HG02588 (cell line): ENCODE measurements around the gene CATSPERB.
"Not testable (repeated sequence)": the region's sequence is repeated elsewhere in the genome, so short reads cannot be mapped to it uniquely, and the experiment has no call there.

Experiments
- ATAC-seq: cut with Tn5 transposase; IDR thresholded peaks from one replicate; pipeline ENCODE4 v1.9.1; 2021; ENCODE audit warnings: mild to moderate bottlenecking, moderate library complexity; ENCODE audit not compliant: unreplicated experiment

The CATSPERB gene

DNA sequence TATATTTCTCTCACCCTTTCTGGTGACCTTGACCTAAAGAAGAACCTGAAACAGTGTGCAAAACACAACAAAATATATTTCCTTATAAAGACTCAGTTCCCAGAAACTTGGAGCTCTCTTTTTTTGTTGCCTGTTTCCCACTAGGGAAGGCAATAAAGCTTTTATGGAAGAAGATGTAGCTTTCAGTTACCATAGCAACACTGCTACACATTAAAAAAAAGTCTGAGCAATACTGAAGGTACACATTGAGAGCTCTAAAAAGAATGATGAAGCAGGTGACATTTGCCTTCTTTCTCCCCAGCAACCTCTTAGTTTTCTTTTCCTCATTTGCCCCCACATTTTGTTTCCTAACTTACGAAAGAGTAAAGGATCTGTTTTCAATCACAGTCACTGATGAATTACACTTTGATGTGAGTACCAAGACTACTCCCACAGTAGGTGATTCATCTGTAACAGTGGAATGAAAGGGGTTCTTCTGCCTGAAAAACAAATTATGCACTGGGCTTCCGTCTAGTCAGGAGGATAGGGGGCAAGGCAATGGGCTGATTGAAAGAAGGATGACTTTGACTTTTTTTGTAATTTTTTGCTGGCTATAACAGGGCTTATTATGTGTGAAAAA, 1.1 kb upstream of the CATSPERB start:
- ATAC-seq, result no peak

DNA sequence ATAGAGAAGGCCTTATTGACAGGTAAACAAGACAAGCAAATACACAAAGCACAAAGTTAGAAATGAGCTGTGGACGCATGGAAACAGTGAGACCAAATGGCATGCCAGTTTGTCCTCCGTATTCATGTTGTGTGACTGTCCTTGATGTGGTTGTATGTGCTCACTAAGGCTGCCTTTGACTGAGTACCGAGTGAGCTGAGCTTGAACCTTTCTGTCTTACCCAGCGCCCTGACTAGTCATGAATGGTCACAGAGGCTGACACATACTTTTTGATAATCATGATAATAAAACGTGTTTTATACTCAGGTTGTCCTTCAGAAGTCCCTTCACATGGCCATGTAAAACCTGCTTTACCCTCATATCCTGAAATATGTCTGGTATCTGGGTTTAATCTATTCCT, 553 bp upstream of the CATSPERB start:
- ATAC-seq, result no peak

DNA sequence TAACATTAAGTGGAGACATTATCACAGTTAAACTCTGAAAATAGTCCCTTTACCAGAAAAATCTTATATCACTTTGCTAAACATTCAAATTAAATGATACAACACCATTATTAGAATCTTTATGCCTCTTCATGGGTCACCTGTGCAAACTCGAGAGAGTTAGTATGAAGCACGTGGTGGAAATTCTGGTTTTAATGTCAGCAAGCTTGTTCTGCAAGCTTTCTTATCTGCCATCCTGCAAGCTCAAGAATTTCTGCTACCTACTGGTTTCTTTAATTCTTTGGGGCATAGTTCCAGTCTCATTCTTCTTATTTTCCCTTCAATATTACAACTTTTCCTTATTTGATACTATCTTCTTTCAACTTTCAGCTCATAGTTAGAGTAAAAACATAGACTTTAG, 868 bp downstream of the CATSPERB start:
- ATAC-seq, result no peak

DNA sequence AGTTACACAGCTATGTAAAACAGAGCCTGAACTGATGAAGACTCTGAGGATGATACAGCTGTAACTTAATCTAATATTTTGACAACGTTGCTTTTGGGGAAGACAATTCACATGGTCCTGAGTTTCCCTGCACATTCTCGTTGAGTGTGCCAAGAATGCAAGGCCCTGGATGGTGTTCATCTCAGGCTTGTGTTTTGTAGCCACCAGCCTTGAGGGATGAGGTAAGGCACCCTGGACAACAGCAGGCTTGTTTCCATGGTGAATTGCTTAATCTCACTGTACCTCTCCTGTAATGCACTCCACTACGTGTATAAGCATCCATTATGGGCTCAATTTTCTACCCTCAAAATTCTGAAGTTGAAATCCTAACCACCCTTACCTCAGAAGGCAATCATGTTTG, 2.1 kb downstream of the CATSPERB start:
- ATAC-seq, result no peak

DNA sequence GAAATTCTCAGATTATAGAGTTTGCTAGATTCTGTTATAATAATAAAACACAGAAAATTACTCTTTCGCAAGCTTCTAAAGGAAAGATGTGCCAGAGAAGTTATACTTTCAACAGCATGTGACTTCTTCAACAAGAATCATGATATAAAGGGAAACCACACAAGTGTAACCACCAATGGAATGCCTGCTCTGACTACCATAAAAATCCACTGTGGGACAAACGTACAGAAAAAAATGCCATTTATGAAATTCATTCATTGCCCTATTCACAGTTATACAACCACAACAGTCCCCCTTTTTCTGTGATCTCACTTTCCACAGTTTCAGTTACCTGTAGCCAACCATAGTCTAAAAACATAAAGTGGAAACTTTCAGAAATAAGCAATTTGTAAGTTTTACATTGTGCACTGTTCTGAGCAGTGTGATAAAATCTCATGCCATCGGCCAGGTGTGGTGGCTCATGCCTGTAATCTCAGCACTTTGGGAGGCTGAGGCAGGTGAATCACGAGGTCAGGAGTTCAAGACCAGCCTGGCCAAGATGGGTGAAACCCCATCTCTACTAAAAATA, 3.2 kb downstream of the CATSPERB start:
- no peak for ATAC-seq

DNA sequence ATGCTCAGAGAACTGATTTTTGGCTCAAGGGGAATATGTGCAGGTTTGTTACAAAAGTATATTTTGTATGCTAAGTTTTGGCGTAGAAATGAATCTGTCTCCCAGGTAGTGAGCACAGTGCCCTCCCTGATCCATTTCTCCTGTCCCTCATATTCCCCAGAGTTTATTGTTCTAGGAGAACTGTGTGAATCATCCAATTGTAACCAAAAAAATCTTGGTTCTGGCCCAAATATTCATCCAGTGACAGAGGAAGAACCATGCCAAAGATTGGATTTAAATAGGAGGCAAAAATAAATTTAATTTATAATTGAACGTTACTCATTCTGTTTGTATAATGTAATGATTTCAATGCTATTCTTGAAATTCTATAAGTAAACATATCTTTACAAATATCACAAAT, 4.8 kb downstream of the CATSPERB start:
- ATAC-seq, result no peak

DNA sequence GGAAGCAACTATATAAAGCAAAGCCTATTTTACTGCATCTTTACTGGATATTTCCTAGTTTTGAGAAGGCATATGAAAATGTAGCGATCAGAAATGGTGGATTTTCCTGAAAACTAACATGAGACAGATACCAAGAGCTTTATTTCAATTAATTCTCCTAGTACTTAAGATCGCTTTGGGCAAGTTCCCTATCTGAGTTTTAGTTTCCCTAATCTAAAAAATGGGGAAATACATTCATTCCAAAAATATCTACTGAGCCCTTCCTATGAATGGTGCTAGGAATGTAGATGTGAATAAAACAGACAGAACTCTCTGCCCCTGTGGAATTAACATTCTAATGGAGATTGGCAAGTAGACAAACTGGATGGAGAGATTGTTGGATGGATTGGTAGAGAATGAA, 8.4 kb downstream of the CATSPERB start:
- ATAC-seq, result no peak

DNA sequence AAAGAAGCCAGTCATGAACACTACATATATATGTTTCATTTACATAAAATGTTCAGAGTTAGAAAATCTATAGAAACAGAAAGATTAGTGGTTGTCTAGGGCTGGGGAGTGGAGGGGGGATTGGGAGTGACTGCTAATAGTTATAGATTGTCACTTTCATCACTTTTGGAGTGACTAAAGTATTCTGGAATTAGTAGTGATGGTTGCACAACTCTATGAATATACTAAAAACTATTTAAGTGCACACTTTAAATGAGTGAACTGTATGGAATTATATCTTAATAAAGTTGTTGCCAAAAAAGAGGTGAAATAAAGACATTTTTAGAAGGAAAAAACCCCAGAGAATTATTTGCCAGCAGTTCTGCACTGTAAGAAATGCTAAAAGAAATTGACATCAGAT, 9.5 kb downstream of the CATSPERB start:
- no peak for ATAC-seq

DNA sequence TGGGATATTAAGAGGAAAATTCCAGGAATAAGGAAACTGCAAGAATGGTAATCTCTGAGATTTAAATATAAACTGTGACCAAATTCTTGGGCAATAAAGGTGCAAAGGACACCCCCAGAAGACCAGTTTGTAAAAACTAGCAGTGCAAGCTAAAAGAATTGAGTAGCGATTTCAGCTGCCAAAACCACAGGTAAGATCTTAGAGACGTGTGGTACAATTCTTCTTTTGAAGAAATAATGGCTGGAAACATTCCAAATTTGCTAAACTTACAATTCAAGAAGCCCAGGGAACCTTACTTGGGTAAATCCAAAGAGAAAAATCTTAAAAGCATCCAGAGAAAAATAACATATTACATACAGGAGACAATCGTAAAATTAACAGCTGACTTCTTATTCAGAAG, 12.0 kb downstream of the CATSPERB start:
- no peak for ATAC-seq

DNA sequence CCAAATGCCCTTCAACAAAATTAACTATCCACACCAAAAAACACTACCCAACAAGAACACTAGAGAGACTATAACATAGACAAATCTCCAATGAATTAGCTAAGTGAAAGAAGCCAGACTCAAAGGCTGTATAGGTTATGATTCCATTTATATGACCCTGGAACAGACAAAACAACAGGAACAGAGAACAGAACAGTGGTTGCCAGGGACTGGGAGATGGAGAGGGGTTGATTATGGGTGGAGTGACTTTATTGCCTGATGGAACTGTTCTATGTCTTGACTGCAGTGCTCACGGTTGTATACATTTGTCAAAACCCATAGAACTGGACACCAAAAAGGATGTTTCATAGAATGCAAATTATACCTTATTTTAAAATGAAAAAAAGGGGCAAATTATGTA, 14.9 kb downstream of the CATSPERB start:
- no peak for ATAC-seq

DNA sequence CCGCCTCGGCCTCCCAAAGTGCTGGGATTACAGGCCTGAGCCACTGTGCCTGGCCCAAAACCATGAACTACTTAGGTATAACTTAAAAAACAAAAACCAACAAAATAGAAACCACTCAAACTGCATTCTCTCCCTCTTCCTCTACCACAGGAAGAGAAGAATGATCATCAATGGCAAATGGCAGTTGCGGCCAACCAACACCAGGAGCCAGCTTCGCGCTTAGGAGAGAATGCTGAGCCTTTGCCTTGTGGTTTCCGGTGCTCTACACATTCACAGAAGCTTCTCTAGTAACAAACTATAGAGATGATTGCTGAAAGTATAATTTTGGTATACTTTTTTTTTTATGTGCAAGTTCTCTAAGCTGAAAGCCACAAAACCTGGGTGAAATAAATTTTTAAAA, 17.1 kb downstream of the CATSPERB start:
- no peak for ATAC-seq

DNA sequence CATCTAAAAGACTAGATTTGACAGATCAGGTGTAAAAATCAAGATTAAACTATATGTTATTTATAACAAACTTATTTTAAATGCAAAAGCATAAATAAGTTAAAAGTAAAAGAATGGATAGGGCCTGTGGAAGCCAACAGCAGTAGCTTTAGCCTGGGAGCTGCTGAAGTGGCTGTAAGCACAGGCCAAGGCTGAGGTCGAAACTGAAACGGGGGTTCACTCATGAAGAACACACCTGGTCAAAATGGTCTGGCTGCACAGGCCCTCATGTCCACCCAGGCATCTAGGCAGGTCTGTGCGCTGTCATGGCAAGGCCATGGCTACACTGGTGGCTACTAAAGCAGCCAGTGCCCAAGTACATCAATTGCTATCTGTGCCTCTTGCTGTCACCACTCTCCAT, 23.1 kb downstream of the CATSPERB start:
- no peak for ATAC-seq

DNA sequence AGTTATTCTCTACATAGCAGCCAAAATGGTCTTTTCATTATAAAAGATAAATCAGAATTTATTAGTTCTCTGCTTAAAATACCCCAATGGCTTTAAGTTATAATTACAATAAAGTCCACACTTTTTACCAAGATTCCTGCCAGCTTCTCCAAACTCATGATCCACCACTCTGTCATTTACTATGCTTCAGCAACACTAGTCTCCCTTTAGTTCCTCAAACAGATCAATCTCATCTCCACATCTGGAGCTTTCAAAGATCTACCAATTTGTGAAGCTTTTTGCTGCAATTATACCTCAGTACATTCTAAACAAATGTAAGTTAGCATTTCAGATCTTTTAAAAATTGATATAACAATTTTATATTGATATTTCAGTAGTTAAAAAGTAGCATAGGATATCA, 24.9 kb downstream of the CATSPERB start:
- ATAC-seq, result no peak

DNA sequence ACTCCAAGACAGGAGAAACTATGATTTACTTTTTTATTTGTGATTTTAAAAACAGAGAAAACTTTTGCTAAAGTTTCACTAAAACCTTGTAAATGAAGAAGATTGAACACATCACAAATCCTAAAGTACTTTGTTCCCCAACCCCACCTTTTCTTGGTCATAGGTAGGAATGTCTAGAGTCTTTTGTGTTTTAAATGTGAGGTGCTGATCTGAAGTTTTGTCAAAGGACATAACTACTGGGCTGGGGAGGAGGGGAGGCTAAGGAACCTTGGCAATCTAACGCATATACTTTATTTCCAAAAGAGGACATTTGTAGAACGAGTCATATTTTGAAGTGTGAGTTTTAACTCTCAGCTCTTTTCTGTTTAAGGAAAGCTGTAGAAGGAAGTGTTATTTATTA, 37.2 kb downstream of the CATSPERB start:
- no peak for ATAC-seq

DNA sequence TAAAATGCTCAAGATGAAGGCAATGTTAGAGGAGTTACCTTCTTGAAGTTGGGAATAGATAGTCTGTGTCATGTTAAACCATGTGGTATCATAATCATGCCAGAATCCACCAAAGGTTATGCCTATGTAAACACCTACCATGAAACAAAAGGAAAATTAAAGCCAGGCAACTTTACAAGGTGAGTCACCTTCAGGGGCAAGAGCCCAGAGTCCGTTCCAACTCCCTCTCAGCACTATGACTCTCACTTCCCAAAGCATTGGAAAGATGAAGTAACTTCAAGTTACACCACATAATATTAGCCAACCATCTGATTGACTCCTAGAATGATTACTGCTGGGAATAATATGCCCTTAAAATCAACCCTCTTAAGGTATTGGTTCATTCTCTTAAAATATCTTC, 38.5 kb downstream of the CATSPERB start:
- ATAC-seq, result no peak

DNA sequence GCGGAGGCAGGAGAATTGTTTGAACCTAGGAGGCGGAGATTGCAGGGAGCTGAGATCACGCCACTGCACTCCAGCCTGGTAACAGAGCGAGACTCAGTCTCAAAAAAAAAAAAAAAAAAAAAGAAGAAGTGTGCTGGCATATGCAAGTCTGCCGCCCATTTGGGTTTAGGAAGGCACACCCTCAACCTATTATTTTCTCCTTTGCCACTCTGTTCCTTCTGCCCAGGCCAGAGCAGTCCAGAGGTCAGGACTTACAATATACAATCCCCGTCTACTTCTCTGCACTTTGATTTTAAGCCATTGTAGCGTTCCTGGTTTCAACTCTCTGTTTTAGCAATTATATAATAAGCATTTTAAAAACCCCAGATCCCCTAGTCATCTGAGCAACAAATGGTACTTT, 39.8 kb downstream of the CATSPERB start:
- ATAC-seq, result no peak

DNA sequence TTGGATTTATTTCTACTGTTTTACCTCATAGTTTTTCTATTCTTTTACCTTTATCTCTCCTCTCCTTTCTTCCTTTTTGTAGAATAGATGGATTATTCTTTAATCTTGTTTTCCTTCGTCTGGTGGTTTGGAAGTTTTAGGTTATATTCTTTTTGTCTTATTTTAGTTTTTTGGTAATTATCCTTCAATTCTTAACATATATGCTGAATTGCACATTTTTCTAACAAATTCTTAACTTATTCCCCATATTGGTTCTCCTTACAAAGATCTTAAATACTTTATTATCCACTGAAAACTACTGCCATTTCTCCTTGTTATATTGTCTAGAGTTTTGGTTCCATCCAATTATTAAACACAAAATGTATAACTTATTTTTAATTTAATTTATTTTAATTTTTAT, 42.3 kb downstream of the CATSPERB start:
- ATAC-seq, result no peak

DNA sequence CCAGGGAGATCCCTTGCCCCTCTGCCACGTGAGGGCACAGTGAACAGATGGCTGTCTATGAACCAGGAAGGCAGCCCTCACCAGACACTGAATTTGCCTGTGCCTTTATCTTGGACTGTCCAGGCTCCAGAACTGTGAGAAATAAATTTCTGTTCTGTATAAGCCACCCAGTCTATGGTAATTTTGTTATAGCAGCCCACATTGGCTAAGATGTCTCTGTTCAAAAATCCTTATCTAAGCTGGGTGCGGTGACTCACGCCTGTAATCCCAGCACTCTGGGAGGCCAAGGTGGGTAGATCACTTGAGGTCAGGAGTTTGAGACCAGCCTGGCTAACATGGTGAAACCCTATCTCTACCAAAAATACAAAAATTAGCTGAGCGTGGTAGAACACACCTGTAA, 44.5 kb downstream of the CATSPERB start:
- ATAC-seq, result not testable (repeated sequence)

DNA sequence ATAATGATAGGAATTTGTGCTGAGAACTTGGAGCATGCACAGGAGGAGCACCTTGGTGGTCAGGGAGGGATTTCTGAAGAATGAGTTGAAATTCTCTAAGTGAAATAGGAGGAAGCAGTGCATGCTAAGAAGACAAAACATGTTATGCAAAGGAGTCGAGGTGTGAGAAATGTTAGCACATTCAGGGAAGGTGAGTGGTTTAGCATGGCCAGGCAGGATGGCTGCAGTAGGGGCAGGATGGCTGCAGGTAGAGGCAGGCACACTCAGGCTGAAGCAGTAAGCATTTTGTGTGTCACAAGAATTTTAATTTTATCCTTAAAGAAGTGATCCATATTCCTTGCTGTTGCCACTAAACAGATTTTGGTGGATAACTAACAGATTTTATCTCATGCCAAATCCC, 46.3 kb downstream of the CATSPERB start:
- ATAC-seq, result no peak

DNA sequence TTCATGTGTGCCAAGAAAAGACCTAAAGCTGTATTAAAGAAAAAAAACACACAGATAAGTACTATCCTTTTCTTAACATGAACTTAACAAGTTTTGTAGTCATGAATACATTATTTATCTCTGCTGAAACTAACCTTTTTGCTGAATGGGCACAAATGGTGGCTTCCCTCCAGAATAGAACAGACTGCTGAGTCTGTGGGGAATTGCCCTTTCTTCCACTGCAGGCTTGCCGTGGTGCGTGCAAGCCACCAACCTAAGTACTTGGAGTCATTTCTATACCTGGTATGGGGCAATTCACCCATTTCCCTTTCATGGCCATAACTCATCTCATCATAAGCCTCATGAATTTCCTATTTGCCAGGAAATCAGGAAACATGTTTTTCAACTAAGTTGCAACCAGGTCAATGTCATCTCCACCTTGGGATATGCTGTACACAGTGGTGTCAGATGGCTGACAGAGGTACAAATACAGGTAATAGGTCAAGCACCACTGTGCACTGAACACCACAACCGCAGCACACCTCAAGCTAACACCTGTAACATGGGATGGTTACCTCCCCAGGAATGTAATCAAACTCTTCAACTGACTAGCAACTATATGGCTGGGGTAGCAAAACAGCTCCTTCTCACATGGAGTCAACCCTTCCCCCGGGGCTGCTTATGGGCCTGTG, 49.9 kb downstream of the CATSPERB start:
- ATAC-seq, result no peak

DNA sequence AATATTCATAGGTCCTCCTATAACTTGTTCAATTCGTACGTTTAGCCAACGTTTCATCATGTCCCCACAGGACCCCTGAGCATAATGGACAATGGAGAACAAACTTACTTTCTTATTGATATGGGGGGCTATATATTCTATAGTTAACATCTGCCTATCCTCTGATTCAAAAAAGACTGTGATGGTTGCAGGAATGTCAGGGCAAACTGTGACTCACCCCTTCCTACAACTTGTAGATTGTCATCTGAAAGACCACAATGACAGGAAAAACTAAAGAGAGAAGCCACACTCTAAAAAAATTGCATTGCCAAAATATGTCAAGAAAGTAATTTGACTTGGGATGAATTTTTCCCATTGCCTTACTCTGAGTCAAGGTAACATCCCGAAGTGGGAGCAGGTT, 50.8 kb downstream of the CATSPERB start:
- no peak for ATAC-seq

DNA sequence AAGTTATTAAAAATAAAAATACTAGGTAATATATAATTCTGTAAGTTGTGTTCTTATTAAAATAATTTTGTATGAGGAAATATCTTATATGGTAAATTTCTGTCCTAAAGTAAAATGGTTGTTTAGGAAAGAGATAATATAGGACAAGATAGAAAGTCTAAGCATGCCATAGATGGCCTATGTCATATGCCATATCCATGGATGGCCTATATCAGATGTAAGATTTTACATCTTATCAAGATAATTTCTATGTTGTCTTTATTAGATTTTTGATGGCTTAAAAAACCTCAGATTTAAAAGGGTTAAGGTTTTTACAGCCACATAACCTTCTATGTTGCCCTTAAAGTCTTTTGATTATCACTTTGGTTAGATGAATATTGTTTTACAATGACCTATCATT, 52.6 kb downstream of the CATSPERB start:
- no peak for ATAC-seq

DNA sequence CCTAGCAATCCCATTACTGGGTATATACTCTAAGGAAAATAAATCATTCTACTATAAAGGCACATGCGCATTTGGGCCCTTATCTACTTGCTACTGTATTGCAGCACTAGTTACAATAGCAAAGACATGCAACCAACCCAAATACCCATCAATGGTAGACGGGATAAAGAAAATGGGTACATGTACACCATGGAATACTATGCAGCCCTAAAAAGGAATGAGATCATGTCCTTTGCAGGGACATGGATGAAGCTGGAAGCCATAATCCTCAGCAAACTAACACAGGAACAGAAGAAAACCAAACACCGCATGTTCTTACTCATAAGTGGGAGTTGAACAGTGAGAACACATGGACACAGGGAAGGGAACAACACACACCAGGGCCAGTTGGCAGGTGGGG, 54.2 kb downstream of the CATSPERB start:
- ATAC-seq, result not testable (repeated sequence)
